HG03039 (cell line): ENCODE measurements around the gene ETS1.

Source experiments
- ATAC-seq: cut with Tn5 transposase; IDR thresholded peaks from one replicate; pipeline ENCODE4 v1.9.1; 2021; ENCODE audit warnings: mild to moderate bottlenecking, moderate library complexity; ENCODE audit not compliant: unreplicated experiment

Gene ETS1

DNA sequence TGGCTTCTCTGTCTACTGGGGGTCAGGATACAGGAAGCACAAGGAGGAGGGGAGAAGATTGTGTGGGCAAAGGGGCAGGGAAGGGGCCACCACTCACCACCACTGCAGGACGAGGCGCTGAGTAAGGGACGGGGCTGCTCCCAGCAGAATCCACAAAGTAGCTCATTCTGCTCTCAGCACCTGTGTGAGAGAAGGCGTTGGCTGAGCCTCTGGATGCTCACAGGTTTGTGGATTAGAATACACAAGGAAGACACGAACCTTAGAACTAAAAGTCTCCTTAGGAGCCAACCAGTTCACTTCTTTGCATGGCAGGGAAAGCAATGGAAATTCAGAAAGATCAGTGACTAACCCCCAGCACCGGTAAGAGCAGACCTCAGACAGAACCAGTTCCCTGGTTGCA lies 14.4 kb downstream of the ETS1 start:
- no peak for ATAC-seq

DNA sequence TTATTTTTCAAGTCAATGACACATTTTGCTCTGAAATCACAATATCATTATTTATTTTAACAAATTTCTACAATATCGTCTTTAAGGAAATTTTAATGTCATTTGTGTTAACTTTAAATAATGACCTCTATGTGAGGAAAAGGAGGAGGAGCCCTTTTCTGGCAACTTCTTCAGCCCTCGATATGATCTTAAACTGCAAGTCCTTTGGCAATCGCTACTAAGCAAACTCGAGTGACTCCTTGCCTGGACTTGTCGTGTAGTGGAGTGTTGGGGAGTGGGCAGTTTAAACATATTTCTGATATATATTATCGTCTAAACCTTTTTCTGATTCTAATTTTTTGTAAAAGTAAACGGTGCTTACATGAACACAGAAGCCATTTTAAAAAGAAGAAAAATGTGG lies 16.7 kb downstream of the ETS1 start:
- no peak for ATAC-seq

DNA sequence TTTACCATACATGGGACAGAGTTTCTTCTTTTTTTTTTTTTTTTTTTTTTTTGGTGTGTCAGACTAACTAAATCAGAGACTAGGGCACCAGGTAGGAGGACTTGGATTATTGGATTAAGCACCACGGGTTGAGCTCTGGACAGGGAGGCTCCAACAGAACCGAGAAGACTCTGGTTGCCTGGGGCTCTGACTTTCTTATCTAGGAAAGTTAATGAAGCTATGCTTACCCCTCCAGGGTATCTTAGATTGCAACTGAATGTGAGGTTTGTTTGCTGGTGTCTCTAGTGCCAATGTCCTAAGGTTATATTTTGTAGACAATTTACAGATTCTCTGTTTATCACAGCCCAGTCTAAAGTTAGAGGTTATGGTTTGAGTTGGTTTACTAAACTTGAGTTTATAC lies 18.1 kb downstream of the ETS1 start:
- no peak for ATAC-seq

DNA sequence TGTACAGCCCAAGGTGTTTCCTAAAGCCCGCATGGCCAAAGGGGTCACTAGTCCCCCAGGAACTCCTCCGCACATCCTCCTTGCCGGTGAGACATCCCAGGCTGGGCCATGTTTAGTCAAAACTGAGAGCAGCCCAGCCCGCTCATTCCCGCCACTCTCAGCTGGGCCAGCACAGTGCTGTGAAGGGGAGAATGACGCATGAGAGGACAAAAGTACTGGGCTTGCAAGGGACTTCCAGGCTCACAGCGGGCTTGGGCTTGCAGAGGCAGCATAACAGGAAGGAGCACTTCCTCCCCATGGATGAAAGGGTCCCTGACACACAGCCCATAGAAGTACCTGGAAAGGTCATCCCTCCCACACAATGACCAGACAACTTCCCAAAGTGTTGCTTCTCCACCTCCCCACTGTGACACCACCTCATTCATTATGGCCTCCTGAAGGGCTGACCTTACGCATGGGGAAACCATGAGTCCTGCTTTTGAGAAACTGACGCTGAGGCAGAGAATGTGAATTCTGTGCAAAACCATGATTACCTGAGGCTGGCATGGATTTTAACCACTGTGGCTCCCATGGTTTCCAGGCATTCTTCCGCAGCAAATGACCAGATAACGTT lies 19.1 kb downstream of the ETS1 start:
- no peak for ATAC-seq

DNA sequence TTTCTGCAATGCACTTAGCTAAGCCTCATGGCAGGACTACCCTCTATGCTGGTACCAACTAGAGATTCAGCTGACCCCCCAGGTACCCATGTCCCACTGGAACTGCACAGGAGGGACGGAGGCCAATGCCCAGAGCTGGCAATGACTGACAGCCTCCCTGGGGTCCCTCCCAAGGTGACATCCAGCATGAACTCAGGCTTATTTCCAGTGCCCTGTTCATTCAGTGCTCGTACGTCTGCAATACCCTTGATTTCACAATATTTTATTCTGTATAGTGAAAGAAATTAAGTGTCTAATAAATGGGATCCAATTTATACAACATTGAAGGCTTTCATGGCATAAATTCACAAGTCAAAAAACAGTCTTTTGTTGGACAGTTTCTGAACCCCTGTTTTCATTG lies 20.2 kb downstream of the ETS1 start:
- ATAC-seq, result no peak

DNA sequence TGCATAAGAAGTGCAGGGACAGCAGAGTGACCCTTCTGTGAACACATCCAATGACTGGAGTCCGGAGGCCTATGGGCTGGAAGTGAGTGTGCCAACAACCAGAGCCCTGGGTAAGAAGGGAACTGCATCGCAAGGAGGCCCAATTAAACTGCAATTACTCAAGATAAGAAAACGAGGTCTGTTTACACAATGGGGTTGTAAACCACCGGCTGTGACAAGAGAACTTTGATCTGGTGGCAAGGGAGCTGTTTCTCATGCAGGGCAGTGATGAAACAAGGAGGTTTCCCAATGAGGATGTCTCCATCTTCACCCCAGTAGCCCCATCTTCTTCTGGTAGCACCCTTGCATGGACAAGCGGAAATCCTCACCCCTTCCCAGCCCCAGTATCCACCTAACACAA lies 21.5 kb downstream of the ETS1 start:
- no peak for ATAC-seq

DNA sequence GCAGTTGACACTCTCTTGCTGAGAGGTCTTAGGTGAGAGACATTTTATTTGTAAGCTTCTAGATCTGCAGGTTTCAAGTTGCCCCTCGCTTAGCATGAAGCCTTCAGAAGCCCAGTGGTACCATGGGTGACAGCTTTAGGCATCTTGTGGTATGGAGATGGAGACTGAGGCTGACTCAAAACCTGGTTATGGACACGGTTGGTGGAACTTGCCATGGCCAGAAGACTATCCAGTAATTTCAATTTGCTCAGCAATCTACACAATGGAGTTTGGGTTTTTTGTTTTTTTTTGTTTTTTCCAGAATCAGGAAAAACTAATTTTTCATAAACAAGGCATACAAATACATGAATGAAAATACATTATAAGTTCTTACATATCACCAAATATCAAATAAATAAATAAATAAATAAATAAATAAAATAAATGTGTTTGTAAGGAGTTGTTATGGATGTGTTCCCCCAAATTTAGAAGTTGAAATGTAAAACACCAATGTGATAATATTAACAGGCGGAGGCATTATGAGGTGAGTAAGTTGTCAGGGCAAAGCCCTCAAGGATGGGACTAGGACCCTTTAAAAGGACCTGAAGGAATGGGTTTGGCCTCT lies 22.6 kb downstream of the ETS1 start:
- ATAC-seq, result no peak

DNA sequence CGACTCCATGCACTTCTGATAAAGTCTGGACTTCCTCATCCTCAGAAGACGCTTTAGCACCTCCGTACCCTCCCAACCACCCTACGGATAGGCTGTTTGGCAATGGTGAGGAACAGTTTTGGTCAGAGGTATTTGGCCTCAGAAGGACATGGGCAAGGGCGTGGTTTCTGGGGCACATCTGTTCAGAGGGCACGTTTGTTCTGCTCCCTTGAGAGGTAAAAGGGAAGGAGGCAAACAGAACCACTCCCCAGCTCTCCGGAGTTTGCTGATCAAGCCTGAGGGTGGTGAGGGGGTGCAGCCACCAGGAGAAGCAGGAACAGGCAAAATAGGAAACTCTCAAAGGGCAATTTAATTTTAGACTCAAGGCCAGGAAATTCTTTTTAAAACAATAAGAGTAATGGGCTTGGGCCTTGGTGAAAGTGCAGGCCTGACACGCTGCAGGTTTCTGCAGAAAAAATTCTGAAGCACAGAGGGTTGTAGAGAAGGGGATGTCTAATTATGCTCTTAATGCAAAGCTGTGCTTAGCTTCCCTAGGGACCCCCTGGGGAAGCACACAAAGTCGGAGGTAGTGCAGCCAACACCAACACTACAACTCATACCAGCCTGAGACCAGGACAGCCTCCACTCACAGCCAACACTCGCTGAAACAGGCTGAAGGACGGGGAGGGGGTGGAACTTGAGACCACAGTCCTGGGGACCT lies 23.3 kb downstream of the ETS1 start:
- ATAC-seq, result no peak

DNA sequence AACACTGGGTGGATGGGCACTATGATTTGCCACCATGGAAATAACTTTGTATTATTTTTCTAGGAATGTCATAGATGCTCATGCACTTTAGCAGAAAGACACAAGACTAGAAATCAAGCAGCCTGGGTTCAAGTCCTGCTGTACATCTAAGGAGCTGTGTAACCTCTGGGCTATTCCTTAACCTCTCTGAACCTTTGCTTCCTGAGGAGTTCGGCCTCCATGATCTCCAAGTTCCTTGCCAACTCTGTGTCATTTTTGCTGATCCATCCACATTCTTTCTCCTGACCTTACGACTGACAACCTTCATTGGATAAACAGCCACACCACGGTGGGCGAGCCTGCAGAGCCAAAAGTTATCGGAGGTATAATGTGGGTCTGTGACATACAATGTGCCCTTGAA lies 24.1 kb downstream of the ETS1 start:
- no peak for ATAC-seq

DNA sequence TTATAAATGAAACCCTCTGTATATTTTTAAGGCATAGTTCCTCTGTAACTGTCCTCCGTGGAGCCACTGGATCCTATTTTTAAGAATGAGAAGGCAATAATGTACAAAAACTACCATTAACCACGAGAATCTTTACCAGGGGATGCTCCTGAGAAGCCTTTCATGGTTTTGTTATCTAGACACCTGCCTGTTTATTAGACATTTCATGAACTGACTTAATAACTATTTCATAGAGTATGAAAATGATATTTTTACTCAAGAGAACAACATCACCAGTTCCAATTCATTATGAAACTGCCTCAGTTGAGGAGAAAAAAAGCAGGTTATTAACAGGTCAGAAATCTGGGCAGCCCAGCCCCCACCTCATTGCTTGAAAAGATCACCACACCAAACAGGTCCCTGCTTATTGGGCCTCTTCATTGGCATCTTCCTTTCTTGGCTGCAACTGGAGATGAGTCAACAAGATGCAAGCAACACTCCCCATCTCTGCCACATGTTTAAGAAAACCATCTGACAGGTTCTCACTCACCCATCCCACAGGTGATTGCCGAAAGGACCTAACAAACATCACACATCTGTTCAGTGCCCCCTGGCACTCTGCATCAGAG lies 27.8 kb downstream of the ETS1 start:
- ATAC-seq, result no peak

DNA sequence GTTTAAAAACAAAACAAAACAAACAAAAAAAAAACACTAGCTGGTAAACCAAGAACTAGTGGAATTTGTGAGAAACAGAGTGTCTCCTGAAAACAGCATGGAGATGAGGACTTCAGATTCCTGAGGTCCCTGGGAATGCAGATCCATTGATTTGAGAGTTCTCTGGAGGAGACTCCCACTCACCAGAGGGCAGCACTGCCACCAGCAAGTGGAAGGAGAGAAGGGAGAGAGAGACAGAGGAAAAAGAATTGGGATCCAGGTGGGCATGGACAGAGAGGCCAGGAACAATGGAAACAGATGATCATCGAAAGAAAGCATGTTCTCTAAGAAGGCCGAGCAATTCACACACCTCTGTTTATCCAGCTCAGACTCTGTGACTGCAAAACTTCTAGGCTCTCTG lies 31.8 kb downstream of the ETS1 start:
- no peak for ATAC-seq

DNA sequence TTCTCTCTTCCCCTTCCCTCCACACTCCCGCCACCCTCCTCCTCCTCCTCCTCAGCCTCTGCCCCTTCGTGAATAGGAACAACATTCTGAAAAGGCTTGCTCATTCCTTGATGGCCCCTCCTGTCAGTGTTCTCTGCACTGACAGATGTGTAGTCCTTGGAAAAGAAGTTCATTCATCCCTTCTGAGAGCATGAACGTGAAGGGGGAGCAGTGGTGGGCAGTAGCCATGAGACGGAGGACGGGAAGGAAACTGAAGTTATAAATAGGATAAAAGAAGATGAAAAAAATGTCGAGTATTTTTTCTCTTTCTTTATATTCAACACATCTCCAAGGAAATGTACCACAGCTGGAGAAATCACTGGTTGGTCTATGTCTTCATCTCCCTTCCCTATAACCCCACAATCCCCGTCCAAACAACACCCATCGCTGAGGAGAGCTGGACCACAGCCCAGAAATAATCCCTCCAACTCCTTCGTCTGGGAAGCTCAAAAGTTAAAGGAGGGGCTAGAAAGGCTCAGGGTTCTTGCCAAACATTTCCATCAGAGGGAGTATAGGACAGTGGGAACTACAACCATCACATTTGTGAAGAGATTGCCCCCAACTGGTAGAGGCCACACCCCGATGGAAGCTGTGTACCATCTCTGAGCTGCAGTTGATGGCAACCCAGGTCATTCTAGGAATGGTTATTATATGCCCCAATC lies 33.5 kb downstream of the ETS1 start:
- ATAC-seq, result no peak

DNA sequence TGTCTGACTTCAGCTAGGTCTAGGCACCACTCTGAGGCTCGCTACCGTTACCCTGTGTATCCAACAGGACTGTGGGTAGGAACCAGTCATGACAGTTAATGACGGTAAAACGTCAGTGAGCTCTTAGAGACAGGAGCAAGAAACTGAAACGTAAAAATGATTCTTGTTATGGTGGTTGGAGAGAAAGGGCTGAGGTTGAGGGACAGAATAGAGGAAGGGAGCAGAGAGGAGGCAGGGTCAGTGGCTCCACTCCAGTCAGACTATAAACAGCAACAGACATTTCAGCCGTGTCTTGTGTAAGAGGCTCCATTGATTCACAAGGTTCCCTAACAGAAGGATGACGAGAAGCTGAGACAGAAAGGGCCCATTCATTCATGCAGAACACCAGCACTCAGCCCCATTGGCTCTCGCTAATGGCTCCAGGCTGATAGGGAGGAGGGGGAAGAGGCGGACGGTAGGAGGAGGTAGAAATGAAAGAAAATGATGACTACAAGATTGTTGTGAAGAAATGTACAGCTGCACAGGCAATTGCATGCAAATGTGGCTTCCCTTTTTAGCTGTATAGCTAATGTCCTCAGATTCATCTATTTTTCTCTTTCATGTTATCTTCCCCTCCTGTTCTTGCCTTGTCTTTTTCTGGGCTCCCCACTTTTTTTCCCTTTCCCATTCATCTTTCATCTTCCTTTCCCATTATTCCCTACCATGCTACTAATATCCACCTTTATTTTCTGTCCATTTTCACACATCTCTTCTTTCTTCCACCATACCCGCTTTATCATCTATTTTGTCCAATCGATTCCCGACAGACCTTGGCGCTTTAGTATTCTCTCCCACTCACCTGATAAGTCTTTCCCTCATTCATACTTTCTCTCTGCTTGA lies 34.3 kb downstream of the ETS1 start:
- ATAC-seq, result peak; percentile 56

DNA sequence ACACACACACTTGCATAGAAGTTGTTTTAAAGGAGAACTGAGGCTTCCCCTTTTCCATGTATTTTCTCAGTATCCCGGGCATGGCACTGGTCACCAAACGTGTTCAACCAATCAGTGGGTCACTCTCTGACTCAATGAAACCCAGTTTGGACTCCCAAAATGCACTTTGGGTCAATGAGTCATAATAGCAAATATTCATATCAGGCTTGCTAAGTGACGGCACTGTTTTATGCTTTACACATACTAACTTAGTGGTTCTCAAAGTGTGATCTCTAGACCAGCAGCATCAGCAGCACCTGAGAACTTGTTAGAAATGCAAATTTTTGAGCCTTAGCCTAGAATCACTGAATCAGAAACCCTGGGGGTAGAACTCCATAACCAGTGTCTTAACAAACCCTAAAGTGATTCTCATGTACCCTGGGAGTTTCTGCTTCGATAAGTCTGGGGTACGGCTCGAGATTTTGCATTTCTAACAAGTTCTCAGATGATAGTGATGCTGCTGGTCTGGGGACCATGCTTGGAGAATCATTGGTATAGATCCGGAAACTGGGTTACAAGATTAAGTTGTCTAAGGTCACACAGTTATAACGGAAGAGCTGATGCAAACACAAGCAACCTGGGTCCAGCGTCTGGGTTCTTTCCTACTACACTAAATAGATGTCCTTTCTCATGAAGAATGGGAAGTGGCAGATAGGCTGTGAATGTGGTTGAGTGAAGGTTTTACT lies 35.6 kb downstream of the ETS1 start:
- peak; percentile 51 for ATAC-seq

DNA sequence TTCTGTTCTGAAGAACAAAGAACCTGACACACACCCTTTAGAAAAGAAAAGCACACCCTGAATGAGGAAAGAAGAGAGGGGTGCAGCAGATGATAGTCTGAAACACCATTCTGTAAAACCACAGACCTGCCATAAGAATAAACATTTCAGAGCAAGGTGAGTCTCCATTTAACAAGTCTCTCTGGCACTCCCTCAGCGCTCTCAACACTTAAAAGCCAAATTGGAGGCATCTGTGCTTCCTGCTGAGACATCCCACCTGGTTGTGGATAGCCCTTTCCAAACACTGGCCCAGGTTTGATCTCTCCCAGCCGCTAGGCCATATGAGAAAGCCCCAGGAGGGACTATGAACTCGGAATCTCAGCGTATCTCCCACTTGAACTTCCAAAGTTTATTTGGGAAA lies 36.3 kb downstream of the ETS1 start:
- ATAC-seq, result no peak

DNA sequence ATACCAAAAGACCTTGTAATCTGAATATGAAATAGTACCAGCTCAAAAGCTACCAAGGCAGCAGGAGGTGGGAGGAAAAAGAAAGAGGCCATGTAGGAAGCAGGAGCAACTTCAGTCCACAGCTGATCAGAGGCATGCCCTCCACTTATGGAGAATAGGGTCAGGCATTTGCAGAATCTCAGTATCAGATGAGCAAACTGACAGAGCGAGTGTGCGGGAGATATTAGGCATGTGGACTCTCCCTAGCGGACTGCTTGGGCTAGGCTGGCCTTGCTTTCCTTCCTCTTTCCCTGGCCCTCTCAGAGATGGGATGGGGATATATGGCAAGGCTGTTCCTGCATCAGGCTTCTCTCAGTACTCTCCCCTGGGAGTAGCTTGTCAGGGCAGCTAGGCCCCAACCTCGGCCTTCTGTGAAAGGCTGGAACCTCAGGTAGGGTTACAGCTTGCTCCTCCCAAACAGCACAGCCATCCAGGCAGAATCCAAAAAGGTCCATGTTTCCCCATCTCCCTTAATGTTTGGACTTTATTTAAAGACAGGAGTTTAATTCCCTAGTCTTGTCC lies 37.0 kb downstream of the ETS1 start:
- ATAC-seq, result no peak

DNA sequence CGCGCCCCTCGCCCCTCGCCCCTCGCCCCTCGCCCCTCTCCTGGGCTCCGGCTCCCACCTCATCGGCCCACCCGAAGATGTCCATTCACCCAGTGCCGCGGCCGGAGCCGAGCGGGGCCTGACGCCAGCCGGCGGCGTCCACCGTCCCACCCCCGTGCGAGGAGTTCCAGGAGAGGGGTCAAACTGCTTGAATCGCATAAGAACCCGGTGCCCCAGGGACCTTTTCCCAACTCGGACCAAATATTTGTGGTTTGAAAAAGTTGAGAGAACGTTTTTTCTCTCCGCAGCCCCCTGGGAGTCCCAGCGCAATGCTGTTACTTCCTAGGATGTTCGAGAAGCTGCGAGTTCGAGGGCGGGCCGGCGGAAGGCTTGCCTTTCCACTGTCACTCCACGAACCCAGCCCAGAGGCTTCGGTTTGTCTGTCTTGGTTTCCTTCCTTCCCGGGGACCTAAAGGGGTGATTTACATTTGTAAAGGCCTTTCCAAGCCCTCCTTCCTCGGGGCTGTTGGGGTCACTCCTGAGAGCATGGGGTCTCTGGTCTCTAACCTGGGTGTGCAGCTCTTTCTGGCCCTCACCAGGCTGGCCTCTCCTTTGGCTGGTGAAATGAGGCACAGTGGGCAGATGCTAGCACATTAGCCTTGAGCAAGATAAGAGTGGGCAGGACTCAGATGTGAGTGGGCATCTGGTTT lies 38.0 kb downstream of the ETS1 start:
- ATAC-seq, result no peak

DNA sequence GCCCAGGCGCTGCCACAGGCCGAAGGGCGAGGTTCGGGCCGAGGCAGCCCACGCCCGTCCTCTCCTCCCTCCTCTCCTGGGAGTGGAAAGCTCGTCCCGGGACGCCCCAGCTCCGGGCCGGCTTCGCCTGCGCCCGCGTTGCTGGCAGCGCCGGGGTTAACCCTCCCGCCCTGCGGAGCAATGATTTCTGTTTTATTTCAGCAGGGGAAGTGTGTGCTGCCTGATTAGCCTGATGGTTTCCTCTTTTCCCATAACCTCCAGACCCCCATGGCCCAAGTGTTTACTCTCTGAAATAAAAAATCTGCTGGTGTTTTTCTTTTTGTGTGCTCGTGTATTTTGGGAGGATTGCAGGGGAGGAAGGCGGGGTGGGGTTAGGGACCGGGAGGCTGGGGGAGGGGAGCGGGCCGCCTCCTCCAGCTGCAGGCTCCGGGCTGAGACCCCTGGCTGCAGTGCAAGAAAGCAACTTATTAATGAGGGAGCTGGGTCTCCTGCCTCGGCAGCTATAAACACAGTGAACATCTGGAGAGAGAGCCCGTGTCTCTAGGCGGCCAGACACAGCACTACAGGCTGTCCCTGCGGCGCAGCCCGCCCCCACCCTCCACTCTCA lies 38.6 kb downstream of the ETS1 start:
- ATAC-seq, result no peak
